Tibial nerve (tissue), 4 donors: Measurements from ENCODE around the gene GPR42. TPM values are rescaled to one million over a fixed set of nuclear protein-coding genes. Genes with fewer than 3 reads are reported as not detected.

ENCODE experiments used
- DNase-seq, 2 donors: peaks; one replicate each; pipeline ENCODE4 v3.0.0-alpha.2; 2019; ENCODE audit warnings: low spot score in 2 of 2
- H3K27ac ChIP-seq, 4 donors: fragments of 200-600 bp; sonication (generic) in 3 of 4; one replicate each; pipeline ENCODE4 v1.5.1; 2017 to 2019; ENCODE audit warnings: mild to moderate bottlenecking in 1 of 4
- H3K27me3 ChIP-seq, 2 donors: fragments of 200-600 bp; sonication (generic) in 1 of 2; one replicate each; pipeline versions ENCODE4 v1.5.1 to v1.6.0; 2017 to 2019
- H3K36me3 ChIP-seq, 3 donors: fragments of 200-600 bp; sonication (generic); one replicate each; pipeline ENCODE4 v1.5.1; 2018 to 2019
- H3K4me1 ChIP-seq, 4 donors: fragments of 200-600 bp; sonication (generic) in 3 of 4; one replicate each; pipeline ENCODE4 v1.5.1; 2017 to 2019
- H3K4me3 ChIP-seq, 4 donors: fragments of 200-600 bp; sonication (generic) in 3 of 4; one replicate each; pipeline ENCODE4 v1.5.1; 2017 to 2019; ENCODE audit warnings: mild to moderate bottlenecking in 1 of 4, moderate library complexity in 1 of 4
- H3K9me3 ChIP-seq, 4 donors: fragments of 200-600 bp; sonication (generic) in 3 of 4; one replicate each; pipeline ENCODE4 v1.5.1; 2017 to 2019
- CTCF ChIP-seq, 5 experiments: fragments of 200-600 bp in 3 of 5; fragments of 450-650 bp in 2 of 5; sonication (generic) in 3 of 5; IDR thresholded peaks; one replicate each; pipeline ENCODE4 v1.5.1; 2016 to 2019; ENCODE audit warnings: antibody characterized with exemption in 5 of 5, mild to moderate bottlenecking in 3 of 5, moderate library complexity in 2 of 5
- EP300 ChIP-seq, 2 donors: sonication (generic); formaldehyde crosslinking; IDR thresholded peaks; one replicate each; pipeline ENCODE4 v1.6.1; 2017; ENCODE audit warnings: antibody characterized with exemption in 2 of 2, mild to moderate bottlenecking in 1 of 2
- POLR2A ChIP-seq, 2 donors: fragments of 450-650 bp; IDR thresholded peaks; one replicate each; pipeline ENCODE4 v1.6.1; 2017; ENCODE audit warnings: antibody characterized with exemption in 2 of 2, mild to moderate bottlenecking in 2 of 2, moderate library complexity in 2 of 2
- WGBS, 2 donors: methylation state at CpG; one replicate each; pipeline ENCODE4 v1.1.5; 2018; 5-methylcytosine and 5-hydroxymethylcytosine counted together
- total RNA-seq, 4 donors: library from RNA; depleted of rRNA; stranded (reverse); fragments of >200 nt; gene quantifications; one replicate each; pipeline ENCODE4 v1.1.0, GENCODE V29; 2016

The GPR42 gene
- total RNA-seq, 4 donors from 2014 or later, result not detected

DNA sequence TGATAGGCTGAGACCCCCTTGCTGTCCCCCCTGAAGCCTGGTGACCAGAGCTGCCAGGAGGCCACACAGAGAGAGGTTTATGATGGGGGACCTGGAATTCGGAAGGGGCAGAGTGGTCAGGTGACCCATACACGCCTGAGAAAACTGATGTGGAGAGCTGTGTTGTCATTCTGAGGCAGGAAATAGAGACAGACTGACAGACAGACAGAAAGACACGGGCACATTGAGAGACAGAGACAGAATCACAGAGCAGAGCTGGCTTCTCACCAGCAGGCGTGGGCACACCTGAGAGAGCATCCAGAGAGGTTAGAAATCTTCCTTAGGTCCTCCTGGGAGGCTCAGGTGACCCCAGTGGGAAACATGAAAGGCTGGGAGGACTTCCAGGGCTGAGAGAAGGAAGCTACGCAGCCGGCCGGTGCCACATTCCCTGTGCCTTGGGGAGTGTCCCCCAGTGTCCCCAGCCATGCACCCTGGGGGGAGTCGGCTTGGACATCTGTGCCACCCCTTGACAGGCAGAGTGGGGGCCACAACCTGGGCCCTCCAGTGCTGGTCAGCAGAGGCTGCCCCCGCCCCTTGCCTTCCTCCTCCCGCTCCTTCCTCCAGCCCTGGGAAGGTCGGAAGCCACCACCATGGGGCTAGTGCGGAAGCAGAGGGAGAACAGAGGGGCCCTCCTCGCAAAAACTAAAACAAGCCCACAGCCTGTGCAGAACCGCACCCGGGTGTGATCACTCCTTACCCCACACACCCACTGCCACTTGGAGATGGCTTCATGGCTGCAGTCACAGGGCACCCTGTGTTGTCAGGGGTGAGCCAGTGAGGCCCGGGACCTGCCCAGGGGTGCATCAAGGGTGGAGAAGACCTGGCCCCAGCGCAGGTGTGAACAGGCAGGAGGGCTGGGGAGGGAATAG lies 21.0 kb upstream of the GPR42 start:
- Histone ChIP-seq H3K9me3 (no peaks in the 10 kb centered on the region), H3K27me3 (no peaks in the 10 kb centered on the region), H3K4me3 (no peak overlapping the region), H3K36me3 (peaks cover 0 to 2% (median 0%) of the 10 kb centered on the region in 3 donors), H3K4me1 (peaks cover 0 to 6% (median 0%) of the 10 kb centered on the region in 4 donors), H3K27ac (no peak overlapping the region)
- DNase-seq, result no peak
- WGBS, 2 donors, result 71 to 73% methylated on average over 13 to 15 of the region's 17 CpGs
- no peak for TF ChIP-seq POLR2A (IDR thresholded peaks at IDR 0.05)
- no peak for TF ChIP-seq EP300 (IDR thresholded peaks at IDR 0.05)
- no peak for TF ChIP-seq CTCF (IDR thresholded peaks at IDR 0.05)

DNA sequence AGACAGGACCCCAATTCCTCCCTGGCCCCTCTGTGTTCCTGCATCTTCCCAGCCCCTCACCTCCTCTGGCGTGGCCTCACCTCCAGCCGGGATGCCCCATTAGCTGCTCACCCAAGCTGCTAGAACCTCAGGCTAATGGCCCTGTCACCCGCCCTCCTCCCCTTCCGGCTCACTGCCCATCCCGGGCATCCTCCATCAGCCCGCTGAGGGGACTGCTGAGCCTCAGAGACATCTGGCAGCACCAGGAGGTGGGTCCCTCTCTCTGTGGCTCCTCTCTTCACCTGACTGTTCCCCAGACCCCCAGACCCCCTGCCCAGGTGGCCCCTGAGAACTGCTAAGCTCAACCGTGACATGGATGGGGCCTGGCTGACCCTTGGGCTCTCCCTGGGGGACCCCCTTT lies 20.3 kb upstream of the GPR42 start:
- 83 to 92% methylated on average over 6 to 7 of the region's 7 CpGs for WGBS, 2 donors
- Histone ChIP-seq H3K4me1 (peaks cover 0 to 6% (median 0%) of the 10 kb centered on the region in 4 donors), H3K27ac (no peak overlapping the region), H3K9me3 (no peaks in the 10 kb centered on the region), H3K4me3 (no peak overlapping the region), H3K36me3 (no peaks in the 10 kb centered on the region), H3K27me3 (no peaks in the 10 kb centered on the region)
- TF ChIP-seq EP300 (IDR thresholded peaks at IDR 0.05), result no peak
- TF ChIP-seq POLR2A (IDR thresholded peaks at IDR 0.05), result no peak
- TF ChIP-seq CTCF (IDR thresholded peaks at IDR 0.05), result no peak
- DNase-seq, result no peak

- H3K36me3 ChIP-seq, result no peaks in the 10 kb centered on the region
- TF ChIP-seq EP300 (IDR thresholded peaks at IDR 0.05) (no peak), POLR2A (IDR thresholded peaks at IDR 0.05) (no peak), CTCF (IDR thresholded peaks at IDR 0.05) (no peak)
- WGBS, 2 donors, result 88 to 90% methylated on average over 36 to 45 of the region's 47 CpGs
- DNase-seq, result no peak
- no peak overlapping the region for H3K4me3 ChIP-seq
- no peaks in the 10 kb centered on the region for H3K9me3 ChIP-seq
- H3K27me3 ChIP-seq, result no peaks in the 10 kb centered on the region
- no peak overlapping the region for H3K27ac ChIP-seq
- H3K4me1 ChIP-seq, result peaks cover 0 to 6% (median 0%) of the 10 kb centered on the region in 4 donors
These were observed 19.3 kb upstream of the GPR42 start for GRCh38 chr19:35351411-35352176.

GRCh38 chr19:35352177-35352447 lies 18.8 kb upstream of the GPR42 start:
- WGBS, 2 donors, result 73 to 89% methylated on average over 15 to 16 of the region's 18 CpGs
- no peak for TF ChIP-seq POLR2A (IDR thresholded peaks at IDR 0.05)
- TF ChIP-seq CTCF (IDR thresholded peaks at IDR 0.05), result no peak
- no peak for TF ChIP-seq EP300 (IDR thresholded peaks at IDR 0.05)
- Histone ChIP-seq H3K9me3 (no peaks in the 10 kb centered on the region), H3K4me3 (no peak overlapping the region), H3K36me3 (no peaks in the 10 kb centered on the region), H3K4me1 (peaks cover 0 to 2% (median 0%) of the 10 kb centered on the region in 4 donors), H3K27me3 (no peaks in the 10 kb centered on the region), H3K27ac (no peak overlapping the region)
- DNase-seq, result no peak
